ENCODE measurements around the gene KCNK1. TPM values are rescaled to one million over a fixed set of nuclear protein-coding genes. Genes with fewer than 3 reads are reported as not detected.
"Not testable (repeated sequence)": the region's sequence is repeated elsewhere in the genome, so short reads cannot be mapped to it uniquely, and the experiment has no call there.

The KCNK1 gene
- total RNA-seq, 1 donor = 2.9 TPM

DNA sequence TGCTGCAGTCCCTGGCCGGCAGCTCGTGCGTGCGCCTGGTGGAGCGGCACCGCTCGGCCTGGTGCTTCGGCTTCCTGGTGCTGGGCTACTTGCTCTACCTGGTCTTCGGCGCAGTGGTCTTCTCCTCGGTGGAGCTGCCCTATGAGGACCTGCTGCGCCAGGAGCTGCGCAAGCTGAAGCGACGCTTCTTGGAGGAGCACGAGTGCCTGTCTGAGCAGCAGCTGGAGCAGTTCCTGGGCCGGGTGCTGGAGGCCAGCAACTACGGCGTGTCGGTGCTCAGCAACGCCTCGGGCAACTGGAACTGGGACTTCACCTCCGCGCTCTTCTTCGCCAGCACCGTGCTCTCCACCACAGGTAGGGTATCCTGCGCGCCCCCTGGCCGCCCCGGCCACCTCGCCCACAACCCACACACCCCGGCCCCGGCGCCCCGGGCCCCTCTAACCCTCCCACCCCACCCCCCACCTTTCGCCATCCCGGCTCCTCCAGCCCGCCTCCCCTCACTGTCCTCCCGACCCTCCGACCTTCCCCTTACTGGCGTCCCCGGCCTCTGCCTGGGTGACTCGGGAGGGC is 352 bp downstream of the KCNK1 start:
- TF ChIP-seq, protein P1, sequence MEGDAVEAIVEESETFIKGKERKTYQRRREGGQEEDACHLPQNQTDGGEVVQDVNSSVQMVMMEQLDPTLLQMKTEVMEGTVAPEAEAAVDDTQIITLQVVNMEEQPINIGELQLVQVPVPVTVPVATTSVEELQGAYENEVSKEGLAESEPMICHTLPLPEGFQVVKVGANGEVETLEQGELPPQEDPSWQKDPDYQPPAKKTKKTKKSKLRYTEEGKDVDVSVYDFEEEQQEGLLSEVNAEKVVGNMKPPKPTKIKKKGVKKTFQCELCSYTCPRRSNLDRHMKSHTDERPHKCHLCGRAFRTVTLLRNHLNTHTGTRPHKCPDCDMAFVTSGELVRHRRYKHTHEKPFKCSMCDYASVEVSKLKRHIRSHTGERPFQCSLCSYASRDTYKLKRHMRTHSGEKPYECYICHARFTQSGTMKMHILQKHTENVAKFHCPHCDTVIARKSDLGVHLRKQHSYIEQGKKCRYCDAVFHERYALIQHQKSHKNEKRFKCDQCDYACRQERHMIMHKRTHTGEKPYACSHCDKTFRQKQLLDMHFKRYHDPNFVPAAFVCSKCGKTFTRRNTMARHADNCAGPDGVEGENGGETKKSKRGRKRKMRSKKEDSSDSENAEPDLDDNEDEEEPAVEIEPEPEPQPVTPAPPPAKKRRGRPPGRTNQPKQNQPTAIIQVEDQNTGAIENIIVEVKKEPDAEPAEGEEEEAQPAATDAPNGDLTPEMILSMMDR (IDR thresholded peaks at IDR 0.05; ENCODE audit: insufficient read depth, low read length) = no peak

DNA sequence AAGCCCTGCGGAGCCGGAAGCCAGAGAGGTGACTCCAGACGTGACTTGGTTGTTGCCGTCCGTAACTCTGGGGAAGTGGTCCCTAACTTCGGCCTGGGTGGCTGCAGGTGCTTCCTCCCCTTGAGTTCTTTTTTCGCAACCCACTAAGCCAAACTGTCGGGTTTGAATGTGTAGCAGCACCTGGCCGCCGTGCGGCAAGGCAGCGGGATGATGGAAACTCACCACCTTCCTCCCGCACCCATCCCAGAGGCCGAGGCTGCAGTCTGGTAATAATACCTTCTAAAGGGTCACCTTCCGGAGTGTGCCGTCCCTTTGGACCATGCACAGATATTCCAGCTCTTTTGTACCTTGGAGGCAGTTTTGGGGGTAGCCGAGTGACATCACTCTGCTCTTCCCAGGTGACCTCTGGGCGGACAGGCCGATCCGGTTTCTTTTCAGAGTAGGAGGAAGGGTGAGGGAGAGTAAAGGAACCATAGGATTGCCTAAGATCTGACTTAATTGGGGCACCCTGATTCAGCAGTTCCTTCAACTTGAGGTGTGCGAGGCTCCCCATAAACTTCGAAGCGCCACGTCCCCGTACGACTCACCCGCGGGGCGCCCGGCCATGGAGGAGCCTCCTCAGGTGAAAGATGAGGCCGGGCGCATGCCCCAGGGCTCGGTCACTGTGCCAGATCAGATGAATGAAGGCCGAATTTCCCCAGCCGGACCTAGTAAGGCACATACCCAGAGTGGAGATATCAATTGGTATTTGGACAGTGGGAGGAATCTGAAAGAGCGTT is 1.0 kb downstream of the KCNK1 start:
- TF ChIP-seq, protein P1 (IDR thresholded peaks at IDR 0.05; ENCODE audit: insufficient read depth, low read length) = no peak
- DNase-seq (ENCODE audit: low read depth) = no peak
- peak overlapping the region; percentile 92 for H3K4me3 ChIP-seq (ENCODE audit: low read depth, low read length)

More for the DNA sequence above, 352 bp downstream of the KCNK1 start:
- DNase-seq (ENCODE audit: low read depth) = peak; percentile 47
- H3K4me3 ChIP-seq (ENCODE audit: low read depth, low read length) = peak overlapping the region; percentile 92

DNA sequence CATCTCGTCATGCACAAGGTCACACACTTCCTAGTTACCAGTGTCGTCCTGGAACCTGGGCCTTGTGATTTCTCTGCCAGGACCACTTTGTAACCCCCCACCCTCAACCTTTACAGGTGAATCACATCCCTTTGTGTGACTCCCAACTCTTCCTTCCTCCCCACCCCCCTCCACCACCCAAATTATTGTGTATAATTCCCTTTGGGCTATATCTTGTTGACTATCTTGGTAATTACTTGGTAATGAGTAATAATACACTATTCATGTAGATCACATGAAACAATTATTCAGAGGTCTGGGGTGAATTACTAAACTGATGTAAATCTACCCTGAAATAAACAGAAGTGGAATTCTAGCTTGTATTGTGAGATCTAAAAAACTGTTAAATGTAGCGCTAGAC is 1.7 kb downstream of the KCNK1 start:
- TF ChIP-seq, protein P1 (IDR thresholded peaks at IDR 0.05; ENCODE audit: insufficient read depth, low read length) = no peak
- peak overlapping the region; percentile 92 for H3K4me3 ChIP-seq (ENCODE audit: low read depth, low read length)
- DNase-seq (ENCODE audit: low read depth) = no peak

DNA sequence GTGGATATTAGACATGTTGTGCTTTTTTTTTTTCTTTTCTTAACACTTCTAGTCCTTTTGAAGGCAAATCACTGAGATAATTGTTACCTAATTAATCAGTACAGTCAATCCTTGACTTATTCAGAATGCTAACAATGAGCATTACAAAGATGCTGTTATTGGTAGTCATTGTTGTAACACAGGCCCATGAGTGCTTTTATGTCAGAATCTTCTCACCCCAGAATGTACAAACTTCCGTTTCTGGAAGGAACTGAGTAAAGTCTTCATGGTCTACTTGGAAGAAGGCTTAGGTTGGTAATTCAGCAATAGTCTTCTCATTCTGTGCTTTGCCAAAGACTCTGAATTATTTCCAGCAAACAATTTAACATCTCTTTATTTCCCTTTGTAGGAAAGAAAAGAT is 3.1 kb downstream of the KCNK1 start:
- no peak for DNase-seq (ENCODE audit: low read depth)
- H3K4me3 ChIP-seq (ENCODE audit: low read depth, low read length) = no peak overlapping the region
- TF ChIP-seq, protein P1 (IDR thresholded peaks at IDR 0.05; ENCODE audit: insufficient read depth, low read length) = no peak

DNA sequence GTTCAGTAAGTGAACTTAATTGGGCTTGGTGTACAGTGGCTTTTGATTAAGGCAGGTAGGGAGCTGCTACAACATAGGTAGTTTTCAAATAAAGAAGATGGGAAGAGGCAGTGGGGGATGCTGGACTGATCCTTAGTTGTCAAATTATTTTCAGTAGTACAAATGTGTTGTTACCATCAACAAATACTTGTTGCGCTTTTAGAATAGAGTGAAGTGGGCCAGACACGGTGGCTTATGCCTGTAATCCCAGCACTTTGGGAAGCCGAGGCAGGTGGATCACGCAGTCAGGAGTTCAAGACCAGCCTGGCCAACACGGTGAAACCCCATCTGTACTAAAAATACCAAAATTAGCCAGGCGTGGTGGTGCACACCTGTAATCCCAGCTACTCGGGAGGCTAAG is 5.5 kb downstream of the KCNK1 start:
- DNase-seq (ENCODE audit: low read depth); H3K4me3 ChIP-seq (ENCODE audit: low read depth, low read length): not testable (repeated sequence)

DNA sequence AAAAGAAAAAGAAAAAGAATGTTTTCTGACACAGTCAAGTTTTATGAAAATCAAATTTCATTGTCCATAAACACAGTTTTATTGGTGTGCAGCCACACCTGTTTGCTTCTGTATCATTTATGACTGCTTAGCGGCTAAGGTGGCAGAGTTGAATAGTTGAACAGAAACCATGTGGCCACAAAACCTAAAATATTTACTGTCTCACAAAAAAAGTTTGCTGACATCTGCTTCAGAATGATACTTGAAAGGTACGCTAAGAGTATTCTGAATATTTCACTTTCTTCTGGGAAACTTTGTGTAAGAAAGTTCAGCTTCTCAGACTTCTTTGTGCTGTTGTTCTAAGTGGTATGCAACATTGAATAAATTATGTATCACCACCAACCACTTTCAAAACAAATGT is 6.2 kb downstream of the KCNK1 start:
- TF ChIP-seq, protein P1 (IDR thresholded peaks at IDR 0.05; ENCODE audit: insufficient read depth, low read length) = no peak
- H3K4me3 ChIP-seq (ENCODE audit: low read depth, low read length) = no peak overlapping the region

DNA sequence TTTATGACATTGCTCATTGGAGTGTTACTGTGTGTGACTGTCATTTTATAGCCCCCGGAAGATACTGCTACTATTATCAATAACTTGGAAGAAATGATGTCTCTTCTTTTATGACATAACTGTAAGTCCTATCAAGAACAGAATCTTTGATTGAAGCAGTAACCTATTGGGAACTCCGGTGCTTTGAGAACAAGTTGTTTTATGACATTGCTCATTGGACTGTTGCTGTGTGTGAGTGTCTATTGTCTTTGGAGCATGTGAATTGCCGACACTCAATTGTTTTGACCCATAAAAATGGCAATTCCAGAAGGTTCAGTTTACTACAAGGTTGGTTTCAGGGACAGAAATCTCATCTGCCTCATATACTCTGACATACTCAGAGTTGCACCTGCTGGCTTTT is 8.0 kb downstream of the KCNK1 start:
- DNase-seq (ENCODE audit: low read depth) = no peak
- TF ChIP-seq, protein P1 (IDR thresholded peaks at IDR 0.05; ENCODE audit: insufficient read depth, low read length) = no peak
- no peak overlapping the region for H3K4me3 ChIP-seq (ENCODE audit: low read depth, low read length)

More for the DNA sequence above, 6.2 kb downstream of the KCNK1 start:
- no peak for DNase-seq (ENCODE audit: low read depth)
